Skin epidermis (tissue), 12 donors: ENCODE measurements around the gene RASSF10.
A peak's percentile ranks its signal among the peaks of the same experiment; 100 is the strongest.

Experiments
- H3K27ac ChIP-seq, 21 experiments: fragments of 200-600 bp; sonication (generic) in 11 of 21; one replicate each; pipeline ENCODE4 v1.5.0; 2020; ENCODE audit warnings: mild to moderate bottlenecking in 3 of 21, inconsistent platforms in 2 of 21, moderate library complexity in 2 of 21
- H3K4me3 ChIP-seq, 7 experiments: fragments of 200-600 bp; sonication (generic) in 2 of 7; one replicate each; pipeline ENCODE4 v1.5.0; 2020; ENCODE audit warnings: inconsistent platforms in 2 of 7, mild to moderate bottlenecking in 2 of 7, moderate library complexity in 1 of 7

RASSF10 gene

DNA sequence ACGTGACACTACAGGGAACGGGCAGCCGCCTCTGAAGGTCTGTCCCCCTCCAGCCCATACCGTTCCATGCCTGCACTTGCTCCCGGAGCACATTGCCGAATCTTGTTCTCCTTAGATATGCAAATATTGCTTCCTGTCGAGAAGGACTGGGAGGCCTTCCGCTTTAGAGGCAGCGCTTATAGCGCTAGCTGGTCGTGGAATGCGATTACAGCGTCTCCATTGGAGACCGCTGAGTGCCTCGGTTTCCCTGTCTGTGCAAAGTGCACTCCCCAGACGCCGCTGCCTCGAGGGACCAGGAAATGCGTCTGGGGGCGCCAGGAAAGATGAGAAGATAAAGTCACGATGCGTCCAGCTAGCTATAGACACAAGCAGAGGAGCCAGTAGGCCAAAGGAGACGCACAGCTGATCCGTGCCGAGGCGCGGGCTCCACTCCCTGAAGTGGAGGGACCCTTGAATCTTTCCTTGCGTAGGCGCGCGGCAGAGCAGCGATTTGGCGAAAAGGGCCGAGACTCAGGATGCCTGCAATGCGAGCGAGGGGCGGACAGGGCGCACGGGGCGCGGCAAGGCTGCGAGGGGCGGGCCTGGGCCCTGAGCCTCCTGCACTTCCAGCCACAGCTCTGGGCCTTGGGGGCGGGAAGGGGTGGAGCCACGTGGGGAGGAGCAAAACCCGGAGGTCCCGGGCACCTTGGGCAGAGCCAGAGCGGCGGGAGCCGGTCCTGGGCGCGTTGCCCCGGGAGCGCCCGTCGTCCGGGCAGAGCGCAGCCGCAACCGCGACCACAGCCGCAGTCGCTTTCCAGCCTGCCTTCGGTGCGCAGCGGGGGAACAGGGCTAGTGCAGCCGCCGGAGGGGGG lies at the start of gene RASSF10:
Gene RASSF10, plus strand, starts transcription at position 692 of the 851 bp plus-strand sequence. CDS start 261 bp downstream, outside the sequence.
- Histone ChIP-seq H3K27ac (peak within 1 kb of the TSS in 20 of 21 experiments; percentile 18 to 78 (median 64)), H3K4me3 (peak within 1 kb of the TSS; percentile 31 to 58 (median 46))

DNA sequence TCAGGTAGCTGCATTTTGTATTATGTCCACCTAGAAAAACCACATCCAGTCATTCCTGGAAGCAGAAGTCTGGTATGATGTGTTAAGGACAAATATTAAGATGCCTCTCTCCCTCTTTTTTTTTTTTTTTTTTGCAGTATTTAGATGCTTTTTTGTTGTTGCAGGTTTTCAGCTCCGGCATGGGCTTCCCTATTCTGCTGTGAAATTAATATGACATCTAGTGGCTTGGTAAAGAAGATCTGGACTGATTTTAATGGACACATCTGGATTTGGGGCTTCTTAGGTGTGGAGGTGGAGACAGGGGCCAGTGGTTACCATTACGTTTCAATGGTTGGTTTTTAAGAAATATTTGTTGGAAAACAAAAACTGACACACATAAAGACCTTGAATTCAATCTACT lies 47.5 kb upstream of the RASSF10 start:
- H3K27ac ChIP-seq = no peak overlapping the region
- H3K4me3 ChIP-seq = no peak overlapping the region

DNA sequence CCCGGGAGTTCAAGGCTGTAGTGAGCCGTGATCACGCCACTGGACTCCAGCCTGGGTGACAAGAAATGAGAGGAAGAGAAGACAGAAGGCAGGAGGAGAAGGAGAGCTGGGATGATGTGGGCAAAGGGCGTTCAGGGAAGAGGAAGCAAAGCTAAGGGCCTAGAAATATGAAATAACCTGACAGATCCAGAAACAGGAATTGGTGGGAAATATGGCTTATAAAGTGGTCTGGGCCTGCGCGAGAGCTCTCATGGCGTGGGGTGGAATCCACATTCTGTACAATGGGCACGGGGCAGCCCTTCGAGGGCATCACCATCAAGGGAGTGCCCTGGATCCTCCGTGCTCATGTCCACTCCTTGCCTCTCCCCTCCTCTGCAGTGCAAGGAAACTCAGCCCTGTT lies 46.8 kb upstream of the RASSF10 start:
- H3K27ac ChIP-seq = no peak overlapping the region
- no peak overlapping the region for H3K4me3 ChIP-seq

DNA sequence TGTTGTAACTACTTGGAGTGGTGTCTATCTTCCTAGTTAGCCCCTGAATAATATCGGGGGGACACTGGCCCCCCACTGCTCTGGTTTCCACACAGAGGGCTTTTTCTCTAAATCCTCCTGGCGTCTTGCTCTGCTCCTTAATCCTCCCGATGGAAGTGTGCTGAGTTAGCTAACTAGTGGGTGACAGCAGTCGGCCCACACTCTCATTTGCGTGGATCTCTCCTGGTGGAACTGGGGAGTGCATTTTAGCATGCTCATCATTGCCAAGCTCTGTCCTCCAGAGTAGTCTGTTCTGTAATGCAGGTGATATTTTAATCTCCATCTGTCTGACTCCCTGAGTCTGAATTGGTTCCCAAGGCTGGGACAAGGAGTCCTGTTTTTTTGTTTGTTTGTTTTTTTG lies 46.1 kb upstream of the RASSF10 start:
- no peak overlapping the region for H3K4me3 ChIP-seq
- no peak overlapping the region for H3K27ac ChIP-seq

DNA sequence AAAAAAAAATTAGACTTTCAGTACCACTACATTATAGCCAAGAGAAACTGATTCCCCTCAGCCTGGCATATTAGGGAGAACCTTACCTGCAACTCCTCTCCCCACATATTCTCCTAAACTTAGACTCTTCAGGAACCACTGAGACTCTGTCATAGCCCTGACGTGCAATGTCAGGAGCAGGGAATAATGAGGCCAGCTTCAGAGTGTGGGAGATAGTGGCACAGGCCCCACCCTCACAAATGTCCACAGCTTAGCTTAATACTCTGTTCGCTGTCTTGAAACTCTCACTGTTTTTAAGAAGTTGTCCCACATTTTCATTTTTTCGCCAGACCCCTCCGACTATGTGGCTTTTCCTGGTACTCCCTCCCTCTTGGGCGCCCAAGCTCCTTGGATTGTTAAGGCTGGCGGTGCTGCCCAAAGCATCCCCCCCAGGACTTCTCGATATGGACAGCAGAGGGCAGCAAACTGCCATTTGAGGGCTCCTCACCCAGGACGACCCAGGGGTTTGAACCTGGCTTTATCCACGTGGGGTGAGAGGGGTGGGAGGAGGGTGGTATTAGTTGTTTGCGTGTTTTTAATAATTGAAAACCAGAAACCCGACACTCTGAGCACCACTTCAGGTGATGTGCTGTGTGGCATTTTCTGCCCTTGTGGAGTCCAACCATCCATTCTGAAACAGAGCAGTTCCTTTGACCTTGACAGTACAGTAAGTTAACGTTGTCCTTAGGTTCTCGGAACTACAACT lies 45.2 kb upstream of the RASSF10 start:
- Histone ChIP-seq H3K4me3 (no peak overlapping the region), H3K27ac (no peak overlapping the region)

DNA sequence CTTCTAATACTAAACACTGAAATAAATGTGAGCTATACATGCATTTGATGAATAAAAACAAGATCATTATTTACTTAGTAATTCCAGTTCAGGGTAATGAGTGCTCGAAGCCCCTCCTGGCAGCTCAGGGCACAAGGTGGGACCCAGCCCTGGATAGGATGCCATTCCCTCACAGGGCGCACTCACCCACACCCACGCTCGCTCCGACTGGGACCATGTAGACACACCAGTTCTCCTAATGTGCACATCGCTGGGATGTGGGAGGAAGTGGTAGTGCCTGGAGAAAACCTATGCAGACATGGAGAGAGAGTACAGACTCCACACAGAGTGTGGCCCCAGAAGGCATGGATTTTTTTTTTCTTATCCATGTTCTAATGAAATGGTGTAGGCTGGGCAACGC lies 44.5 kb upstream of the RASSF10 start:
- H3K27ac ChIP-seq = no peak overlapping the region
- H3K4me3 ChIP-seq = no peak overlapping the region

DNA sequence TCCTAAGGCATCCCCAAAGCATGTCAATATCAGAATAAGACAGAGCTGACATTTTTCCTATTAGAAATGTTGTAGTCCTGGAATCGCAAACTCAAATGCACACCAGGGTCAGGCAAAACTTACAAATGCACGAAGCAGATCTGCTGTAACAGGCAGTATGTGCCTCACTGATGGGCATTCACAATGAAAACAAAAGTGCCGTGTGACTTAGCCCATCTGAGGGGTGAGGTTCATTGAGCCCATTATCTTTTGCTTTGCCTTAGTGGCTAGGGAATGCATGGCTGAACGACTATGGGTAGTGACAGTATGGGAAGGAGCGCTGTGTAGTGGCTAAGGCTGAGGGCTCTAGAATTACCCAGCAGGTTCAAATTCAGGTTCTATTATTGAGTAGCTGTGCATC lies 43.1 kb upstream of the RASSF10 start:
- Histone ChIP-seq H3K27ac (no peak overlapping the region), H3K4me3 (no peak overlapping the region)

DNA sequence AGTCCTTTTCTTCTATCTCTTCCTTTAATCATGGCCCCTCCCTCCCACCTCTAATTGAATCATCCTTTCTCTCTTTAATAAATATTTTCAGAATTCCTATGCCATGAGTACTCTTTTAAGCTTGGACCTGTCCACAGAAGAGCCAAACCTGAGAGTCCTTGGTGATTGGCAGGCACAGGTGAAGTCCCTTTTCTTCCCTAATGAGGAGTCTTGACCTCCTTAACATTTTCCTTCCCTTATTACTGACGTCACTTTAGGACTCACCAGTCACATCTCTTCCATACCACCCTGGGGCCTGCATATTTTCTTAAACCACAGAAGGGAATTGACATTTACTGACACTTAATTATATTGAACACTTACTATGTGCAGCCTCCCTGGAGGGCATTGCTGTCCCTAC lies 41.0 kb upstream of the RASSF10 start:
- no peak overlapping the region for H3K27ac ChIP-seq
- no peak overlapping the region for H3K4me3 ChIP-seq

DNA sequence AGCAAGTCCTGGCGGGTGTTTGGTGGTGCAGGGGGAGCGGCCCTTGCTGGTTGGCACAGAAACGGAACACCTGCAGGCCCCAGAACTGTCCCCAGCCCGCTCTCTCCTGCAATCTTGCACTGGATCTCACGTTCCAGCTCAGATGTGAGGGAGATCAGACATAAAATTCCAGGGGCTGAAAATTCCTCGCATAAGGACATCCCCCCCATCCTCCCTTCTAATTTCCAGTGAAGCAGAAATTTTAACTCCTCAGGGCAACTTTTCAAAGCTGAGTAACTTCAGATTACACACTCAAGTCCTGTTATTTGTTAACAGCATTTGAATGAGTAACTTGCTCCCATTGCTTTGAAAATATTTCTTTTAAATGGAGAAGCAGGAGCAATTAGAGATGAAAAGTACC lies 40.3 kb upstream of the RASSF10 start:
- Histone ChIP-seq H3K4me3 (no peak overlapping the region), H3K27ac (no peak overlapping the region)

DNA sequence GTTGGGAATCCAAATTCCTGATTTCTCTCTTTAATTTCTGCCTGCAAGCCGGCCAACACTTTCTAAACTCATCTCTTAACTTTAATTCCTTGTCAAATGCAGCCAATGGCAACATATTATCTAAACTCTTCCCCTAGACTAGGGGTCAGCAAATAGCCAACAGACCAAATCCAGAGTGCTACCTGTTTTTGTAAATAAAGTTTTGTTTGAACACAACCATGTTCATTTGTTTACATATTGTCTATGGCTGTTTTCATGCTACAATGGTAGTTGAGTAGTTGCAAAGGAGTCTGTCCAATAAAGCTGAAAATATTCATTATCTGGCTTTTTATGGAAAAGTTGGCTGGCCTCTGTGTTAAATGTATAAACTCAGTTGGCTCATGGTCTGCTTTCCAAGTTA lies 37.2 kb upstream of the RASSF10 start:
- Histone ChIP-seq H3K4me3 (no peak overlapping the region), H3K27ac (no peak overlapping the region)

DNA sequence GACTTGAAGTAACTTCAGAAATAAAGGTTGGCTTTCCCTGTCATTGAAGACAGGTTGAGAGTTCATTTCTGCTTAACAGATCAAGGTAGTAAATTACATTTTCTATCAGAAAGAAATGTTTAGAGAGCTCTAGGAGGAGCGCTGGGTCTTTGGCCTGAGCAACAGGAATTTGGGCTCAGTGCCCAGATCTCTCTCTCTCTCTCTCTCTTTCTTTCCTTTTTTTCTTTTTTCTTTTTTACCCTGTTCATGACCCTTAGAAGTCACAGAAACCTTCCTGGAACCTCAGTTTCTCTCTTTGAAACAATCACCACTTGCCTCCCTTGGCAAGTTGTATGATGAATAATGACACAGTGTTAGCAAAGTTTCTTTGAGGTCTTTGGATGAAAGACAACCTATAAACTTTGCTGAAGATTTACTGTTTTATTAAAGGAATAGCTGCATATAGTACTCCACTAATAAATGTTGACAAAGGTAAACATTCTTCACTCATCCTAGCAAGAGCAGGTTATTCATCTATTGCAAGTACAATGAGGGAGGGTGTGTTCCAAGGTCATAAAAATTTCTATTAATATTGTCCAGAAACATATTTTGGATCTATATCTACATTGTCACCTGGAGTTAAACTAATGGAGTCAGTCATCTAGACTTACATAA lies 35.5 kb upstream of the RASSF10 start:
- H3K27ac ChIP-seq = no peak overlapping the region
- no peak overlapping the region for H3K4me3 ChIP-seq

DNA sequence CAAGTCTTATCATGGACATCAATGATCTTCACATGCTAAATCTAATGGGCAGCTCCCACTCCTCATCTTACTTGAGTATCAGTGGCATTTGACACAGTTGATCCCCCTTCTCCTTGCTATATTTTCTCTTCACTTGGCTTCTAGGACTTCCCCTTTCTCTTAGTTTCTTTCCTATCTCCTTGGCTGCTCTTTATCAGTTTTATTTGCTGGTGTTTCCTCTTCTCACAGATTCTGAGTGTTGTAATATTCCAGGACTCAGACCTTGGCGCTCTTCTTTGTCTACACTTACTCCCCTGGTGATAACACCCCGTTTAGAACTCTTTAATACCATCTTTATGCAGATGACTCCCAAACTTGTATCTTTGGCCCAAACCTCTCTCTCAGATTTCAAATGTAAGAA lies 33.9 kb upstream of the RASSF10 start:
- Histone ChIP-seq H3K4me3 (no peak overlapping the region), H3K27ac (no peak overlapping the region)

DNA sequence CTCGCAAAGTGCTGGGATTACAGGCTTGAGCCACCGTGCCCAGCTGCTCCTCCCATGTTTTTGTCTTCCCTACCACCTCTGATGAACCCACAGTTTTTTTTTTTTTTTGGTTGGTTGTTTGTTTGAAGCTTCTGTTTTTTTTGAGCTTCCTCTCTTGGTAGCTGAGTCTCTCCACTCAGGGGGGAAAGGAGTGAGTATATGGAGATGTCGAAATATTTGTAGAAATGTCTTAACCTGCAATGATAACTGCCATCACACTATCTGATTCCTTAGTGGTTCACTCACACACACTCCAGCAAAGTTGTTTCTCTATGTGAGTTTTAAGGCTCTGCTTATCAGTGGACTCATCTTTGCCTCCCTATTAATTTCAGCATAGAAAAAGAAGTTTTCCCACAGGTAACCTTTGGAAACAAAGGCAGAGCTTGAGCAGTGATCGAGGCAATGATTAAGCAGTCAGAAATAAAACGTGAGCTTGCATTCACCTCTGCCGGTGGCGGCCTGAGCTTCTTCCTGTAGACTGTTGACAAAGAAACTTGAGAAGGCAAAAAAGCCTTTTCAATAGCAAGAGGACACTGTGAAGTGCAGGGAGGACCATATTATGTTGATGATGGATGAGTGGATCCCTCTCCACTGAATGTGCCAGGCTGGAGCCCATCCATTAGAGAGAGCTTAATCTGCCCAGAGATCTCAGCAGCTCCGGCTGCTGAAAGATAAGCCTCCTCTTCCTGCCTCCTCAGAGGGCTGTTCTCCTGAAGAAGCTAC lies 29.0 kb upstream of the RASSF10 start:
- H3K4me3 ChIP-seq = no peak overlapping the region

DNA sequence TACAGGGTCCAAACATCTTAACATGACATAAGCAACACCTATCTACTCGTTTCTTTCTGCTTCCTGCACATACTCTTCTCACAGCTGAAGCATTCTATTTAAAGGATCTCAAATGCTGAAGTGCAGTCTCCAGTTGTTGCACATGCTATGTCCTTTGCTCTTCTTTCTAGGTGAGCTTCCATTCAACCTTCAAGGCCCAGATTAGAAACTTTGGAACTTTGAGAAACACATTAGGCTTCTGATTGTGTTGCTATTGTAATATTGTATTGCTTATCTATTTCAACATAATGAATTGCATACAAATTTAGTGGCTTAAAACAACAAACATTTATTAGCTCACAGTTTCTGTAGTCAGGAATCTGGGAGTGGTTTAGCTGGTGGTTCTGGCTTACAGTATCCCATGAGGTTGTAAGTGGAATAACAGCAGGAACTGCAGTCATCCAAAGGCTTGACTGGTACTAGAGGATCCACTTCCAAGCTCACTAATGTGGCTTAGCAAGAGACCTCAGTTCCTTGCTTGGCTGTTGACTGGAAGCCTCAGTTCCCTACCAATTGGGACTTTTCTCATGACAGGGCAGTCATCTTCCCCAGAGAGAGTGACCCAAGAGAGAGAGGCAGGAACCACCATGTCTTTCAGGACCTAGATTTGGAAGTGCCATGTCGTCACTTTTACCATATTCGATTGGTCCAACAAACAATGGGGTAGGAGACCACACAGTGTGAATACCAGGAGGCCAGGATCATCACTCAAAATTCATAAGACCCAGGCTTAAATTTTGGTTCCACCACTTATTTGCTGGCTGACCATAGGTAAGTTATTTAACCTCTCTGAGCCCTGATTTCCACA lies 27.2 kb upstream of the RASSF10 start:
- no peak overlapping the region for H3K4me3 ChIP-seq

More for the DNA sequence above, 29.0 kb upstream of the RASSF10 start:
- no peak overlapping the region for H3K27ac ChIP-seq

DNA sequence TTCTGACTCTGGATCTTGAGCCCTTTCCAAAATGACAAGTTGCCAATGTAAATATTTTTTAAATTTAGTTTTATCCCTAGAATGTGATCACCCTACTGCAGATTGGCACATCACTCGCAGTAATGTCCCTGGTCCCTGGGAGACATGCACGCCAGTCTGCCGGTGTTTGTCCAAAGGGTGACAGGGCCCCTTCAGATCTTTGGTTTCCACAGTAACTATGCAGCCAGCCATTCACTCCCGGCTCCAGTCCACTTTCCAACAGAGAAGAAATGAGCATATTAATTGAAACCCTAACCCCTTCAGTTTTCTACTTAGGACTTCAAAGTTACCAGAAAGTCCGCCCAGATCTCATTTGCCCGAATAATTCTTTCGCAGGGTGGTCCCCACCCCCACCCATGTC lies 25.8 kb upstream of the RASSF10 start:
- H3K27ac ChIP-seq = no peak overlapping the region
- no peak overlapping the region for H3K4me3 ChIP-seq

More for the DNA sequence above, 27.2 kb upstream of the RASSF10 start:
- H3K27ac ChIP-seq = no peak overlapping the region

DNA sequence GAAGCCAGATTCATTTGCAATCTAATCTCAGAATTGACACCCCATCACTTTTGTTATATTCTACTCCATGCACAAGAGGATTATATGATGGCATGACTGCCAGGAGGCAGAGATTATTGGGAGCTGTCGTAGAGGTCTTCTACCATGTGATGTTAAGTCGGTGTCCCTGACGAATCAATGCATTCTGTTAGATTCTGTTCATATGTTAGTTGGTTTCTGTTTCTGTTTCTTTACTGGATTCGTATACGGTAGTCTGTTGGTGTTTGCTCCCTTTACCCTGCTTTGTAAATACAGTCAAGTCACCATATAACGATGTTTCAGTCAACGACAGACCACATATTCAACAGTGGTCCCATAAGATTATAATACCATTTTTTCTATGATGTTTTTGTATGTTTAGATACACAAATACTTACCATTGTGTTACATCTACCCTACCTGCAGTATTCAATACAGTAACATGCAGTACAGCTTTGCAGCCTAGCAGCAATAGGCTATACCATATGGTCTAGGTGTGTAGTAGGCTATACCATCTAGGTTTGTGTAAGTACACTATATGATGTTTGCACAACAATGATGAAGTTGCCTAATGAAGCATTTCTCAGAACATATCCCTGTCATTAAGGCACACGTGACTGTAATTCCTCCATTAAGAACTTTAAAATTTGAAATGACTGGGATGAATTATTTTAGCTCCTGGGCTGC lies 22.8 kb upstream of the RASSF10 start:
- no peak overlapping the region for H3K4me3 ChIP-seq
- no peak overlapping the region for H3K27ac ChIP-seq

DNA sequence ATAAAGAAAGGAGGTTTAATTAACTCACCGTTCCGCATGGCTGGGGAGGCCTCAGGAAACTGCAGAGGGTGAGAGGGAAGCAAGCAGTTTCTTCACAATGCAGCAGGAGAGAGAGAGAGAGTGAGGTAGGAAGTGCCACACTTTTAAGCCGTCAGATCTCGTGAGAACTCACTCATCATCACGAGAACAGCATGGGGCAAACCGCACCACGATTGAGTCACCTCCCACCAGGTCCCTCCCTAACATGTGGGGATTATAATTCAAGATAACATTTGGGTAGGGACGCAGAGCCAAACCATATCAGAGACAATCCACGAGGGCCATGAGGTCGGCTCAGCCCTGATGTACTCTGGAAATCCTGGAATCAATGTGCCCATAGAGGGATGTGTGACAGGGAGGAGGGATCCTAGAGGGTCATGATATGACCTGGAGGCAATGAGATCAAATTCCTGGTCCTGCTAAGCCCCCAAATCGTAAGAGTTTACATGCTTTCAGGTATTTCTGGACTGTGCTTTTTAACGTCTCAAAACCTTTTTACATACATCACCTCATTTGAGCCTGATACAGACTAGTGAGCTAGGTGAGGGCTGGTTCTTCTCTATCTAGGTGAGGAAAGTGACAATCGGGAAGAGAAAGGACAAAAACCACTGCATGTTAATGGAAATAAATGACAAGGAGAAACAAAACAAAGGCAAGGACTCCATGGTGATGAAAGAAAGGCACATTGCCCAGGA lies 19.5 kb upstream of the RASSF10 start:
- no peak overlapping the region for H3K4me3 ChIP-seq
- H3K27ac ChIP-seq = no peak overlapping the region

DNA sequence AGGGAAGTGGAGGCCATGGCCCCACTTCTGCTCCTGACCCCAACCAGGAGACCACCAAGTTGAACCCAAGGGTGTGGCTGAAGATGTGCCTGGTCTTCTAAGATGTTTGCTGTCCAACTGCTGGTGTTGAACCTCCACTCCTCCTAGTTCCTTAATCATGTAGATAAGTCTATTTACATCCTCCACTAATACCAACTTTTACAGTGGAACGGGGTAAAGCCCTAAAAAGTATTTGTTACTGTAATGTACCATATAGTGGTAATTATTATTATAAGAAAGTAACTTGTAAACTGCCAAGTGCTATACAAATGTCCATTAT lies 19.0 kb upstream of the RASSF10 start:
- H3K27ac ChIP-seq = no peak overlapping the region
- H3K4me3 ChIP-seq = no peak overlapping the region
